A549 (cell line): ENCODE measurements around the gene CREB3L1.

ENCODE experiments used
- CTCF ChIP-seq: fragments of >200 bp; sonication (Bioruptor Twin); formaldehyde crosslinking; IDR thresholded peaks from 3 replicates; pipeline ENCODE4 v1.5.1; 2016
- EP300 ChIP-seq, 2 experiments: fragments of >200 bp; sonication (Bioruptor Twin); formaldehyde crosslinking; IDR thresholded peaks; 2 replicates in 1 of 2; 3 replicates in 1 of 2; pipeline ENCODE4 v1.6.1; 2016 to 2017
- ESRRA ChIP-seq: fragments of 150-350 bp; IDR thresholded peaks from 2 replicates; pipeline ENCODE4 v1.6.1; 2014; ENCODE audit warnings: mild to moderate bottlenecking, low read length, borderline replicate concordance
- HEYL ChIP-seq: fragments of 250-450 bp; sonication (Bioruptor Pico); IDR thresholded peaks from 2 replicates; pipeline ENCODE4 v1.8.0; 2021; ENCODE audit warnings: mild to moderate bottlenecking, moderate library complexity
- MAFK ChIP-seq: fragments of 450-650 bp; IDR thresholded peaks from 2 replicates; pipeline ENCODE4 v1.6.1; 2014; ENCODE audit not compliant: partially characterized antibody
- MAX ChIP-seq: IDR thresholded peaks from 2 replicates; pipeline ENCODE4 v1.6.1; 2012
- MYC ChIP-seq: IDR thresholded peaks from 2 replicates; pipeline ENCODE4 v1.6.1; 2012; ENCODE audit warnings: mild to moderate bottlenecking, inconsistent platforms, low read length, improper control_type of control experiment, borderline replicate concordance
- POLR2A ChIP-seq: IDR thresholded peaks from 2 replicates; pipeline ENCODE4 v1.6.1; 2012; ENCODE audit warnings: mild to moderate bottlenecking, low read length
- RCOR1 ChIP-seq: fragments of 150-350 bp; IDR thresholded peaks from 2 replicates; pipeline ENCODE4 v1.6.1; 2014; ENCODE audit warnings: antibody characterized with exemption, low read length, low read depth
- REST ChIP-seq: fragments of 200-600 bp; sonication (generic); IDR thresholded peaks from 2 replicates; pipeline ENCODE4 v1.6.1; 2016; ENCODE audit warnings: antibody characterized with exemption, mild to moderate bottlenecking, moderate library complexity
- SMC3 ChIP-seq: fragments of >200 bp; sonication (Bioruptor Twin); formaldehyde crosslinking; IDR thresholded peaks from 3 replicates; pipeline ENCODE4 v1.6.1; 2018; ENCODE audit warnings: inconsistent platforms
- USF2 ChIP-seq: fragments of 450-650 bp; IDR thresholded peaks from 2 replicates; pipeline ENCODE4 v1.6.1; 2014; ENCODE audit warnings: antibody characterized with exemption
- ZNF302 ChIP-seq: fragments of 250-450 bp; sonication (Bioruptor Pico); IDR thresholded peaks from 2 replicates; pipeline ENCODE4 v1.9.0; 2021; ENCODE audit warnings: inconsistent platforms, mild to moderate bottlenecking, moderate library complexity
- ZSCAN20 ChIP-seq: fragments of 250-450 bp; sonication (Bioruptor Pico); IDR thresholded peaks from 2 replicates; pipeline ENCODE4 v1.8.0; 2022; ENCODE audit warnings: mild to moderate bottlenecking, moderate library complexity

- TF ChIP-seq POLR2A (no peak), HEYL (no peak), MAX (no peak), RCOR1 (no peak), EP300 (IDR thresholded peaks at IDR 0.05) (no peak), ZSCAN20 (CRISPR knock-in tag) (no peak), USF2 (no peak), SMC3 (no peak), CTCF (no peak), ESRRA (no peak), ZNF302 (no peak), MAFK (no peak), MYC (no peak), REST (no peak)
Observed at GRCh38 chr11:46280706-46281105, 3.2 kb downstream of the CREB3L1 start.
